ENCODE measurements around the gene SERPINB7. TPM values are rescaled to one million over a fixed set of nuclear protein-coding genes. Genes with fewer than 3 reads are reported as not detected.

SERPINB7 gene
- polyA plus RNA-seq, 1 donor (not counting 4 experiments of a cell fraction or from before 2014, with no cell fraction given) = 408 TPM

DNA sequence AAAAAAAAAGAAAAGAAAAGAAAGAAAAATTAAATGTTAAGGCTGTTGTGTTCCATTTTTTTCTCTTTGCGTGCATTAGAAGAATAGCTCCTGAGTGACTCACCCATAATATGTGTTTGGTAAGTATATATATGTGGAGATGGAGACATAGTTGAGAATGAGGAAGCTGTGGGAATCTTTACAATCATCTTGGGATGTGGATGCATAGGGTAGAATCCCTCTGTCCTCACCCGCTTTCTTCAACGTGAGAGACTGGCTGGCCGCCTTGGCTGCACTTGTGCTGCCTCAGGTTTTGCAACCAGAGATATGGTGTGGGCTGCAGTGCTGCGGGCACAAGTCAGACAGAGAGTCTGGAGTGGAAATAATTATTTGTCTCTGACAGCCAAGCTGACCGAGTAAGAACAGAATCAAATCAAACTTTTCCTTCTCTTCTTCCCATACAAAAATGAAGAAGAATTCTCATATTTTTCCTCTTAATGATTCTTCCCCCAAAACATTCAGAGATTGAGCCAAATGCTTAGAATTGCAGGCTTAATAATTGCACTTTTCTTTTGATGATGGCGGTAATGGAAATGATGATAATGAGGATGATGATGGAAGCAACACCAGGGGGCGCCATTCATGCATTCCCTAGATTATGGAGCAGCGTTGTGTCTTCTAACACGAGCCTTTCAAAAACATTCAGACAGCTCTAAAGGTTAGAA is 48.5 kb downstream of the SERPINB7 start:
- no peaks in the 10 kb centered on the region for H3K9me3 ChIP-seq (ENCODE audit: control insufficient read depth, low read depth, low read length)
- H3K4me1 ChIP-seq (ENCODE audit: control insufficient read depth, extremely low read depth, insufficient read depth, low read length) = no peaks in the 10 kb centered on the region
- H3K79me2 ChIP-seq (ENCODE audit: control insufficient read depth, insufficient read depth, low read length) = no peaks in the 10 kb centered on the region
- no peaks in the 10 kb centered on the region for H3K9me1 ChIP-seq (ENCODE audit: control insufficient read depth, extremely low read depth, insufficient read depth, low read length)
- H3K9ac ChIP-seq (ENCODE audit: control insufficient read depth, extremely low read depth, insufficient read depth, low read length) = no peak overlapping the region
- H4K20me1 ChIP-seq (ENCODE audit: control insufficient read depth, extremely low read depth, insufficient read depth, low read length) = no peaks in the 10 kb centered on the region
- no peak overlapping the region for H3K4me2 ChIP-seq (ENCODE audit: control insufficient read depth, extremely low read depth, insufficient read depth, low read depth, low read length)
- no peak overlapping the region for H2AFZ ChIP-seq (ENCODE audit: control insufficient read depth, low read length)
- DNase-seq (ENCODE audit: low read depth, low spot score) (no peak), FAIRE-seq (peak; percentile 53)
- H3K27ac ChIP-seq (ENCODE audit: control insufficient read depth, insufficient read depth, low read length) = no peak overlapping the region
- H3K4me3 ChIP-seq (ENCODE audit: control insufficient read depth in 2 of 3, extremely low read depth in 1 of 3, insufficient read depth in 2 of 3, low read depth in 1 of 3, low read length in 3 of 3) = no peak overlapping the region
- no peaks in the 10 kb centered on the region for H3K36me3 ChIP-seq (ENCODE audit: control insufficient read depth in 2 of 2, extremely low read depth in 1 of 2, insufficient read depth in 2 of 2, low read length in 2 of 2)
- TF ChIP-seq EZH2 (IDR thresholded peaks at IDR 0.05; ENCODE audit: low read length) = no peak
- TF ChIP-seq, protein P1, sequence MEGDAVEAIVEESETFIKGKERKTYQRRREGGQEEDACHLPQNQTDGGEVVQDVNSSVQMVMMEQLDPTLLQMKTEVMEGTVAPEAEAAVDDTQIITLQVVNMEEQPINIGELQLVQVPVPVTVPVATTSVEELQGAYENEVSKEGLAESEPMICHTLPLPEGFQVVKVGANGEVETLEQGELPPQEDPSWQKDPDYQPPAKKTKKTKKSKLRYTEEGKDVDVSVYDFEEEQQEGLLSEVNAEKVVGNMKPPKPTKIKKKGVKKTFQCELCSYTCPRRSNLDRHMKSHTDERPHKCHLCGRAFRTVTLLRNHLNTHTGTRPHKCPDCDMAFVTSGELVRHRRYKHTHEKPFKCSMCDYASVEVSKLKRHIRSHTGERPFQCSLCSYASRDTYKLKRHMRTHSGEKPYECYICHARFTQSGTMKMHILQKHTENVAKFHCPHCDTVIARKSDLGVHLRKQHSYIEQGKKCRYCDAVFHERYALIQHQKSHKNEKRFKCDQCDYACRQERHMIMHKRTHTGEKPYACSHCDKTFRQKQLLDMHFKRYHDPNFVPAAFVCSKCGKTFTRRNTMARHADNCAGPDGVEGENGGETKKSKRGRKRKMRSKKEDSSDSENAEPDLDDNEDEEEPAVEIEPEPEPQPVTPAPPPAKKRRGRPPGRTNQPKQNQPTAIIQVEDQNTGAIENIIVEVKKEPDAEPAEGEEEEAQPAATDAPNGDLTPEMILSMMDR (optimal IDR thresholded peaks at IDR 0.05 in 1 of 3, IDR thresholded peaks at IDR 0.05 in 1 of 3, conservative IDR thresholded peaks at IDR 0.05 in 1 of 3; ENCODE audit: extremely low read depth in 1 of 3, insufficient read depth in 2 of 3, low read length in 3 of 3) = peak; percentile 43 to 68 (median 50)
- dilution Hi-C loops (cut with MboI; ENCODE audit: extremely low pct_ligation_motif_present, low sequenced_read_pairs) = no loop called here
- no peaks in the 10 kb centered on the region for H3K27me3 ChIP-seq (ENCODE audit: control insufficient read depth, extremely low read depth, insufficient read depth, low read length)

DNA sequence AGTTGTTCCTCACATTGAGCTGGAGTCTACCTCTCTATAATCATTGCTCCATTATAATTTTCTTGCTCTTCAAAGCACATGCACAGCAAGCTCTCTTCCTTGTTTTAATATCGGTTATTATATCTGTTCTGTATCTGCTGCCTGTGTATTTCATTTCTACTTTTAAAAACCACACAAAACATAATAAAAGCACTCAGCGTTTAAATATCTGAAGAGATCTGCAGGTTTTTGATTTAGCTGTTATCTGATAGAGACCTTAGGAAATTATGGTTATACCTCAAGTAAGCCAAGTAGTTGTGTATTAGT is 49.0 kb downstream of the SERPINB7 start:
- Histone ChIP-seq H2AFZ (ENCODE audit: control insufficient read depth, low read length) (no peak overlapping the region), H3K9ac (ENCODE audit: control insufficient read depth, extremely low read depth, insufficient read depth, low read length) (no peak overlapping the region), H3K9me1 (ENCODE audit: control insufficient read depth, extremely low read depth, insufficient read depth, low read length) (no peaks in the 10 kb centered on the region), H3K27ac (ENCODE audit: control insufficient read depth, insufficient read depth, low read length) (no peak overlapping the region), H3K4me1 (ENCODE audit: control insufficient read depth, extremely low read depth, insufficient read depth, low read length) (no peaks in the 10 kb centered on the region), H3K27me3 (ENCODE audit: control insufficient read depth, extremely low read depth, insufficient read depth, low read length) (no peaks in the 10 kb centered on the region), H3K4me3 (ENCODE audit: control insufficient read depth in 2 of 3, extremely low read depth in 1 of 3, insufficient read depth in 2 of 3, low read depth in 1 of 3, low read length in 3 of 3) (no peak overlapping the region), H3K36me3 (ENCODE audit: control insufficient read depth in 2 of 2, extremely low read depth in 1 of 2, insufficient read depth in 2 of 2, low read length in 2 of 2) (no peaks in the 10 kb centered on the region), H4K20me1 (ENCODE audit: control insufficient read depth, extremely low read depth, insufficient read depth, low read length) (no peaks in the 10 kb centered on the region), H3K9me3 (ENCODE audit: control insufficient read depth, low read depth, low read length) (no peaks in the 10 kb centered on the region), H3K79me2 (ENCODE audit: control insufficient read depth, insufficient read depth, low read length) (no peaks in the 10 kb centered on the region), H3K4me2 (ENCODE audit: control insufficient read depth, extremely low read depth, insufficient read depth, low read depth, low read length) (no peak overlapping the region)
- no peak for DNase-seq (ENCODE audit: low read depth, low spot score)
- TF ChIP-seq, protein P1 (optimal IDR thresholded peaks at IDR 0.05 in 1 of 3, IDR thresholded peaks at IDR 0.05 in 1 of 3, conservative IDR thresholded peaks at IDR 0.05 in 1 of 3; ENCODE audit: extremely low read depth in 1 of 3, insufficient read depth in 2 of 3, low read length in 3 of 3) = no peak
- no peak for TF ChIP-seq EZH2 (IDR thresholded peaks at IDR 0.05; ENCODE audit: low read length)
- no peak for FAIRE-seq
- dilution Hi-C loops (cut with MboI; ENCODE audit: extremely low pct_ligation_motif_present, low sequenced_read_pairs) = no loop called here

Data from keratinocyte (primary cell).